Glomerular endothelial cell (primary cell): ENCODE data around the gene TPCN1. TPM values are rescaled to one million over a fixed set of nuclear protein-coding genes. Genes with fewer than 3 reads are reported as not detected.

Source experiments
- DNase-seq: peaks from one replicate; pipeline ENCODE4 v3.0.0-alpha.2; 2011; ENCODE audit warnings: low read depth, low spot score; ENCODE audit errors: extremely low read depth
- total RNA-seq: library from RNA; depleted of rRNA; stranded (reverse); fragments of >200 nt; gene quantifications from 2 replicates; pipeline ENCODE4 v1.2.3, GENCODE V29; 2015

TPCN1 gene
- 28.1 and 29.5 TPM in 2 replicates for total RNA-seq

GRCh38 chr12:113221181-113221996, at the start of gene TPCN1:
Gene TPCN1, plus strand, starts transcription at chr12:113221464. Its CDS starts 5,389 bp downstream, at chr12:113226853.
- DNase-seq = peak; percentile 100

- DNase-seq = no peak
Measured at GRCh38 chr12:113171543-113171942, 49.7 kb upstream of the TPCN1 start.

GRCh38 chr12:113172185-113172584, 49.1 kb upstream of the TPCN1 start:
- no peak for DNase-seq

GRCh38 chr12:113173081-113173698, 48.1 kb upstream of the TPCN1 start:
- no peak for DNase-seq

GRCh38 chr12:113174461-113175384, 46.5 kb upstream of the TPCN1 start:
- DNase-seq = no peak

GRCh38 chr12:113179023-113179422, 42.2 kb upstream of the TPCN1 start:
- DNase-seq = no peak

- DNase-seq = no peak
Measured at GRCh38 chr12:113180333-113180732, 40.9 kb upstream of the TPCN1 start.

- no peak for DNase-seq
Measured at GRCh38 chr12:113181975-113182374, 39.3 kb upstream of the TPCN1 start.

- DNase-seq = no peak
Measured at GRCh38 chr12:113183030-113183589, 38.2 kb upstream of the TPCN1 start.

- no peak for DNase-seq
Measured at GRCh38 chr12:113184098-113184899, 37.0 kb upstream of the TPCN1 start.

GRCh38 chr12:113184900-113185179, 36.4 kb upstream of the TPCN1 start:
- no peak for DNase-seq

- no peak for DNase-seq
Measured at GRCh38 chr12:113185180-113186032, 35.9 kb upstream of the TPCN1 start, which contains the start of the genes DDX54 and RITA1. Gene DDX54, minus strand, starts transcription at chr12:113185478. Its CDS starts 27 bp downstream, at chr12:113185451. Gene RITA1, plus strand, starts transcription at chr12:113185721. Its CDS starts 1,026 bp downstream, at chr12:113186747.

GRCh38 chr12:113186033-113186365, 35.3 kb upstream of the TPCN1 start:
- no peak for DNase-seq

GRCh38 chr12:113186666-113187325, 34.5 kb upstream of the TPCN1 start:
- DNase-seq = no peak

GRCh38 chr12:113189361-113189760, 31.9 kb upstream of the TPCN1 start:
- DNase-seq = no peak

- no peak for DNase-seq
Measured at GRCh38 chr12:113190761-113191160, 30.5 kb upstream of the TPCN1 start.

- DNase-seq = no peak
Measured at GRCh38 chr12:113191227-113191626, 30.0 kb upstream of the TPCN1 start.

GRCh38 chr12:113194971-113195391, 26.3 kb upstream of the TPCN1 start:
- DNase-seq = no peak

GRCh38 chr12:113195598-113195997, 25.7 kb upstream of the TPCN1 start:
- no peak for DNase-seq
